Liver (tissue), 9 donors: Measurements from ENCODE around the gene BHMT2. TPM values are rescaled to one million over a fixed set of nuclear protein-coding genes. Genes with fewer than 3 reads are reported as not detected.
A peak's percentile ranks its signal among the peaks of the same experiment; 100 is the strongest.

Experiments used
- DNase-seq: peaks from one replicate; pipeline ENCODE4 v3.0.0-alpha.2; 2017; ENCODE audit warnings: low spot score
- H3K27ac ChIP-seq, 2 donors: one replicate each; pipeline ENCODE4 v1.7.0; 2013; ENCODE audit warnings: inconsistent platforms in 2 of 2, low read length in 2 of 2, control low read depth in 1 of 2, low read depth in 1 of 2, mild to moderate bottlenecking in 1 of 2
- H3K27me3 ChIP-seq, 4 donors: one replicate each; pipeline versions ENCODE4 v1.6.1 to v1.7.0; 2013; ENCODE audit warnings: low read length in 3 of 4, inconsistent platforms in 1 of 4, mild to moderate bottlenecking in 1 of 4, moderate library complexity in 1 of 4; ENCODE audit not compliant: control insufficient read depth in 4 of 4, insufficient read depth in 4 of 4
- H3K36me3 ChIP-seq, 4 donors: one replicate each; pipeline versions ENCODE4 v1.6.1 to v1.7.0; 2013; ENCODE audit warnings: low read length in 3 of 4, mild to moderate bottlenecking in 3 of 4, low read depth in 1 of 4, moderate library complexity in 1 of 4; ENCODE audit not compliant: control insufficient read depth in 4 of 4, insufficient read depth in 3 of 4
- H3K4me1 ChIP-seq, 4 donors: one replicate each; pipeline versions ENCODE4 v1.6.1 to v1.7.0; 2013; ENCODE audit warnings: low read length in 3 of 4, mild to moderate bottlenecking in 3 of 4, moderate library complexity in 1 of 4; ENCODE audit not compliant: control insufficient read depth in 4 of 4, insufficient read depth in 4 of 4
- H3K4me3 ChIP-seq, 3 donors: one replicate each; pipeline versions ENCODE4 v1.6.1 to v1.7.0; 2013; ENCODE audit warnings: low read length in 3 of 3, control low read depth in 1 of 3, low read depth in 1 of 3, mild to moderate bottlenecking in 1 of 3
- H3K9ac ChIP-seq, 2 donors: one replicate each; pipeline ENCODE4 v1.7.0; 2013; ENCODE audit warnings: low read length in 2 of 2, mild to moderate bottlenecking in 2 of 2, moderate library complexity in 2 of 2, control low read depth in 1 of 2, low read depth in 1 of 2
- H3K9me3 ChIP-seq, 4 donors: one replicate each; pipeline versions ENCODE4 v1.6.1 to v1.7.0; 2013; ENCODE audit warnings: low read length in 3 of 4; ENCODE audit not compliant: control insufficient read depth in 4 of 4
- EGR1 ChIP-seq, 2 donors: IDR thresholded peaks; 2 replicates each; pipeline ENCODE4 v1.6.1; 2016 to 2018; ENCODE audit warnings: antibody characterized with exemption in 2 of 2, low read depth in 2 of 2
- FOXA1 ChIP-seq: IDR thresholded peaks from 2 replicates; pipeline ENCODE4 v1.6.1; 2016; ENCODE audit warnings: antibody characterized with exemption
- FOXA2 ChIP-seq: IDR thresholded peaks from 2 replicates; pipeline ENCODE4 v1.6.1; 2016; ENCODE audit warnings: antibody characterized with exemption
- GABPA ChIP-seq, 2 donors: IDR thresholded peaks in 1 of 2; conservative IDR thresholded peaks in 1 of 2; 2 replicates each; pipeline ENCODE4 v1.6.1; 2016; ENCODE audit warnings: antibody characterized with exemption in 2 of 2, mild to moderate bottlenecking in 1 of 2, moderate library complexity in 1 of 2
- HNF4A ChIP-seq, 2 donors: conservative IDR thresholded peaks; 2 replicates each; pipeline ENCODE4 v1.6.1; 2016; ENCODE audit warnings: antibody characterized with exemption in 2 of 2, mild to moderate bottlenecking in 2 of 2
- HNF4G ChIP-seq: IDR thresholded peaks from 2 replicates; pipeline ENCODE4 v1.6.1; 2016; ENCODE audit warnings: antibody characterized with exemption
- JUND ChIP-seq, 2 donors: IDR thresholded peaks; 2 replicates each; pipeline ENCODE4 v1.6.1; 2016; ENCODE audit warnings: antibody characterized with exemption in 2 of 2
- NR2F2 ChIP-seq: IDR thresholded peaks from 2 replicates; pipeline ENCODE4 v1.6.1; 2016; ENCODE audit warnings: antibody characterized with exemption
- RAD21 ChIP-seq, 2 donors: IDR thresholded peaks; 2 replicates each; pipeline ENCODE4 v1.6.1; 2016; ENCODE audit warnings: antibody characterized with exemption in 2 of 2, mild to moderate bottlenecking in 2 of 2
- RXRA ChIP-seq, 2 donors: IDR thresholded peaks; 2 replicates each; pipeline ENCODE4 v1.6.1; 2017 to 2018; ENCODE audit warnings: antibody characterized with exemption in 2 of 2, mild to moderate bottlenecking in 1 of 2
- SP1 ChIP-seq: IDR thresholded peaks from 2 replicates; pipeline ENCODE4 v1.6.1; 2018; ENCODE audit warnings: antibody characterized with exemption, mild to moderate bottlenecking
- TAF1 ChIP-seq: conservative IDR thresholded peaks from 2 replicates; pipeline ENCODE4 v1.6.1; 2016; ENCODE audit warnings: antibody characterized with exemption, mild to moderate bottlenecking
- YY1 ChIP-seq: IDR thresholded peaks from 2 replicates; pipeline ENCODE4 v1.6.1; 2016; ENCODE audit warnings: antibody characterized with exemption, mild to moderate bottlenecking
- WGBS: extraction: QIAGEN DNeasy Blood & Tissue Kit; methylation state at CpG from one replicate; pipeline ENCODE4 v1.1.7; 2013; 5-methylcytosine and 5-hydroxymethylcytosine counted together
- polyA plus RNA-seq, 2 donors: library from polyadenylated mRNA; stranded (reverse) in 1 of 2; unstranded in 1 of 2; fragments of 200-250 nt in 1 of 2; fragments of >200 nt in 1 of 2; fragmentation: Nextera tagmentation in 1 of 2; extraction: Ambion mirVana in 1 of 2; gene quantifications; one replicate each; pipeline versions ENCODE4 v1.2.1 to v1.2.3, GENCODE V29; 2013 to 2015
- total RNA-seq, 2 donors: library from RNA; depleted of rRNA; stranded (reverse); fragments of >200 nt; gene quantifications; one replicate each; pipeline ENCODE4 v1.2.3, GENCODE V29; 2014
- TF ChIP-seq, protein P1 (sequence below): fragments of 150-350 bp; IDR thresholded peaks from 2 replicates; pipeline ENCODE4 v1.5.1; 2017; ENCODE audit warnings: improper control_type of control experiment, low read depth, low read length; ENCODE audit not compliant: missing input control
- TF ChIP-seq, protein P2 (sequence below): IDR thresholded peaks from 2 replicates; pipeline ENCODE4 v1.6.1; 2016; ENCODE audit warnings: antibody characterized with exemption
- TF ChIP-seq, protein P3 (sequence below): IDR thresholded peaks from 2 replicates; pipeline ENCODE4 v1.6.1; 2016; ENCODE audit warnings: antibody characterized with exemption
- TF ChIP-seq, protein P4 (sequence below): IDR thresholded peaks from 2 replicates; pipeline ENCODE4 v1.6.1; 2016; ENCODE audit warnings: antibody characterized with exemption, mild to moderate bottlenecking
- TF ChIP-seq, protein P5 (sequence below): IDR thresholded peaks from 2 replicates; pipeline ENCODE4 v1.6.1; 2016; ENCODE audit warnings: antibody characterized with exemption
- donor health status: healthy.
- donor health status: healthy.
- donor health status: healthy.
- donor health status: healthy.
- donor health status: healthy.

Gene BHMT2
- total and polyA plus RNA-seq, 4 donors = 62.3 to 374 (median 271) TPM

DNA sequence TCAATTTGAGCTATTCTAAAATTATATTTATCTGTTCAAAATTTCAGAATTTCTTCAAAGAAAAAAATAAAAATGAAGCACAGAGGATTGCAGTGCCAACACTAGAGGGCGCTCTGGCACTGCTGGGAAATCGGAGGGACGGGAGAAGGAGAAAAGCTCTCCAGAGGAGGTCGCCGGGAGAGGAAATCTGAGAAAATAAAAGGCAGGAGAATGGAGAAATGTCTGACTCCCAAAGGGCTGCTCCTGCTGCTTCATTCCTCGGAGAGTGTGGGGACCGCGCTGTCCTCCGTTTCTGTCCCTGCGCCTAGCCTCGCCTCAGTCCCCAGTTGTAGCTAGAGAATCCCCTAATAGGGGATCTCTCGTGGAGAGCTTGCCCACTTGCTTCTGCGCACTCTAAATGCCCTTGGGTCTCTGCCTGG, 44.5 kb upstream of the BHMT2 start:
- TF ChIP-seq RAD21 (IDR thresholded peaks at IDR 0.05) (peak; percentile 96 to 99), FOXA2 (no peak), EGR1 (IDR thresholded peaks at IDR 0.05; ENCODE audit: low read depth in 2 of 2) (no peak), HNF4A (conservative IDR thresholded peaks at IDR 0.05) (peak in 1 of 2 donors; percentile 9), YY1 (peak; percentile 41), TAF1 (no peak)
- TF ChIP-seq, protein P1, sequence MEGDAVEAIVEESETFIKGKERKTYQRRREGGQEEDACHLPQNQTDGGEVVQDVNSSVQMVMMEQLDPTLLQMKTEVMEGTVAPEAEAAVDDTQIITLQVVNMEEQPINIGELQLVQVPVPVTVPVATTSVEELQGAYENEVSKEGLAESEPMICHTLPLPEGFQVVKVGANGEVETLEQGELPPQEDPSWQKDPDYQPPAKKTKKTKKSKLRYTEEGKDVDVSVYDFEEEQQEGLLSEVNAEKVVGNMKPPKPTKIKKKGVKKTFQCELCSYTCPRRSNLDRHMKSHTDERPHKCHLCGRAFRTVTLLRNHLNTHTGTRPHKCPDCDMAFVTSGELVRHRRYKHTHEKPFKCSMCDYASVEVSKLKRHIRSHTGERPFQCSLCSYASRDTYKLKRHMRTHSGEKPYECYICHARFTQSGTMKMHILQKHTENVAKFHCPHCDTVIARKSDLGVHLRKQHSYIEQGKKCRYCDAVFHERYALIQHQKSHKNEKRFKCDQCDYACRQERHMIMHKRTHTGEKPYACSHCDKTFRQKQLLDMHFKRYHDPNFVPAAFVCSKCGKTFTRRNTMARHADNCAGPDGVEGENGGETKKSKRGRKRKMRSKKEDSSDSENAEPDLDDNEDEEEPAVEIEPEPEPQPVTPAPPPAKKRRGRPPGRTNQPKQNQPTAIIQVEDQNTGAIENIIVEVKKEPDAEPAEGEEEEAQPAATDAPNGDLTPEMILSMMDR = peak; percentile 97
- WGBS = 12% methylated on average over 13 of the region's 13 CpGs
- peak overlapping the region; percentile 65 to 78 for H3K27ac ChIP-seq
- peak; percentile 70 for DNase-seq
- H3K36me3 ChIP-seq = peaks cover 0 to 14% (median 5%) of the 10 kb centered on the region in 4 donors
- peaks cover 7 to 57% (median 40%) of the 10 kb centered on the region in 4 donors for H3K4me1 ChIP-seq
- no peaks in the 10 kb centered on the region for H3K27me3 ChIP-seq
- no peaks in the 10 kb centered on the region for H3K9me3 ChIP-seq
- H3K9ac ChIP-seq = peak overlapping the region; percentile 65 to 83
- H3K4me3 ChIP-seq = peak overlapping the region in 1 of 3 donors; percentile 30

DNA sequence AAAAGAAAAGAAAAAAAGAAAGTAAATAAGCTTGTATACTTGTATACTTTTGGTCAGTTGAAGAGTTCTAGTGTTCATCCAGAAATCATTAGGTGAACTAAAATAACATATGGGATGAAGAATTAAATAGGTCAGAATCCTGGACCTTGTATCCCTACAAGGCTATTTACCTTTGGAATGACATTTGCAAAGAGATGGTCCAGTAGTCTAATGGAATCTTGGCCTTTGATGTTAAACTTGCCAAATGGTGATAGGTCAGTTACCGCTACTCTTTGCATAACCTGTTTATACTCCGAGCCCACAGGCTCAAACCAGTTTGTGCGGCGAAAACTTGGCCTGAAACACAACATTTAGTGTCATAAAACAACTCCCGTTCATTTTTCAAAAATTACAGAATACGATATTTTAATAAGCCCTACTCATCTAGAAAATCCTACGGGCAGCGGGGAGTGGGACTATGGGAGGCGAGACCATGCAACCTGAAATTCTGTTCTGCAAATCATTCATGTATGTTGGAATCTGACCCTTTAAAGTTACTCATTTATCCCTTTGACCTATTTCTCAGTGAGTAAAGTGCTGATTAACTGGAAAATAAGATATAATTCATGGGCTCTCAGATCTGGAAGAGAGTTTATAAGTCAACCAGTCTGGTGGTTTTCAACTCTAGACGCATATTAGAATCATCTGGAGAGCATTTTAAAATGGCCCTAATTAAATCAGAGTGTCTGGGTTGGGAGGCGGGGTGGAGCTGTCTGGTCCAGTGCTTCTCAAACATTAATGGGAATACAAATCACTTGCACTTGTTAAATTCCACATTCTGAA, 38.7 kb upstream of the BHMT2 start:
- Histone ChIP-seq H3K9me3 (no peaks in the 10 kb centered on the region), H3K9ac (peak overlapping the region; percentile 36 to 80), H3K4me3 (peak overlapping the region in 1 of 3 donors; percentile 5), H3K4me1 (peaks cover 2 to 56% (median 28%) of the 10 kb centered on the region in 4 donors), H3K27ac (peak overlapping the region; percentile 88 to 93), H3K27me3 (no peaks in the 10 kb centered on the region), H3K36me3 (no peaks in the 10 kb centered on the region)
- 37% methylated on average over 11 of the region's 11 CpGs for WGBS
- DNase-seq = no peak
- TF ChIP-seq RXRA (IDR thresholded peaks at IDR 0.05) (peak; percentile 97 to 98), FOXA2 (peak; percentile 97), EGR1 (IDR thresholded peaks at IDR 0.05; ENCODE audit: low read depth in 2 of 2) (peak in 1 of 2 donors; percentile 66), NR2F2 (peak; percentile 87), FOXA1 (peak; percentile 97), TAF1 (peak; percentile 34), GABPA (IDR thresholded peaks at IDR 0.05 in 1 of 2, conservative IDR thresholded peaks at IDR 0.05 in 1 of 2) (no peak), YY1 (peak; percentile 68), HNF4A (conservative IDR thresholded peaks at IDR 0.05) (peak; percentile 95 to 98), JUND (IDR thresholded peaks at IDR 0.05) (peak; percentile 51 to 56), RAD21 (IDR thresholded peaks at IDR 0.05) (peak; percentile 11 to 27), HNF4G (peak; percentile 95), SP1 (peak; percentile 94)
- TF ChIP-seq, protein P2, sequence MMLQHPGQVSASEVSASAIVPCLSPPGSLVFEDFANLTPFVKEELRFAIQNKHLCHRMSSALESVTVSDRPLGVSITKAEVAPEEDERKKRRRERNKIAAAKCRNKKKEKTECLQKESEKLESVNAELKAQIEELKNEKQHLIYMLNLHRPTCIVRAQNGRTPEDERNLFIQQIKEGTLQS = peak; percentile 50
- TF ChIP-seq, protein P1 = no peak
- TF ChIP-seq, protein P3, sequence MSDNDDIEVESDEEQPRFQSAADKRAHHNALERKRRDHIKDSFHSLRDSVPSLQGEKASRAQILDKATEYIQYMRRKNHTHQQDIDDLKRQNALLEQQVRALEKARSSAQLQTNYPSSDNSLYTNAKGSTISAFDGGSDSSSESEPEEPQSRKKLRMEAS = no peak
- TF ChIP-seq, protein P4, sequence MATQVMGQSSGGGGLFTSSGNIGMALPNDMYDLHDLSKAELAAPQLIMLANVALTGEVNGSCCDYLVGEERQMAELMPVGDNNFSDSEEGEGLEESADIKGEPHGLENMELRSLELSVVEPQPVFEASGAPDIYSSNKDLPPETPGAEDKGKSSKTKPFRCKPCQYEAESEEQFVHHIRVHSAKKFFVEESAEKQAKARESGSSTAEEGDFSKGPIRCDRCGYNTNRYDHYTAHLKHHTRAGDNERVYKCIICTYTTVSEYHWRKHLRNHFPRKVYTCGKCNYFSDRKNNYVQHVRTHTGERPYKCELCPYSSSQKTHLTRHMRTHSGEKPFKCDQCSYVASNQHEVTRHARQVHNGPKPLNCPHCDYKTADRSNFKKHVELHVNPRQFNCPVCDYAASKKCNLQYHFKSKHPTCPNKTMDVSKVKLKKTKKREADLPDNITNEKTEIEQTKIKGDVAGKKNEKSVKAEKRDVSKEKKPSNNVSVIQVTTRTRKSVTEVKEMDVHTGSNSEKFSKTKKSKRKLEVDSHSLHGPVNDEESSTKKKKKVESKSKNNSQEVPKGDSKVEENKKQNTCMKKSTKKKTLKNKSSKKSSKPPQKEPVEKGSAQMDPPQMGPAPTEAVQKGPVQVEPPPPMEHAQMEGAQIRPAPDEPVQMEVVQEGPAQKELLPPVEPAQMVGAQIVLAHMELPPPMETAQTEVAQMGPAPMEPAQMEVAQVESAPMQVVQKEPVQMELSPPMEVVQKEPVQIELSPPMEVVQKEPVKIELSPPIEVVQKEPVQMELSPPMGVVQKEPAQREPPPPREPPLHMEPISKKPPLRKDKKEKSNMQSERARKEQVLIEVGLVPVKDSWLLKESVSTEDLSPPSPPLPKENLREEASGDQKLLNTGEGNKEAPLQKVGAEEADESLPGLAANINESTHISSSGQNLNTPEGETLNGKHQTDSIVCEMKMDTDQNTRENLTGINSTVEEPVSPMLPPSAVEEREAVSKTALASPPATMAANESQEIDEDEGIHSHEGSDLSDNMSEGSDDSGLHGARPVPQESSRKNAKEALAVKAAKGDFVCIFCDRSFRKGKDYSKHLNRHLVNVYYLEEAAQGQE = peak; percentile 13
- TF ChIP-seq, protein P5, sequence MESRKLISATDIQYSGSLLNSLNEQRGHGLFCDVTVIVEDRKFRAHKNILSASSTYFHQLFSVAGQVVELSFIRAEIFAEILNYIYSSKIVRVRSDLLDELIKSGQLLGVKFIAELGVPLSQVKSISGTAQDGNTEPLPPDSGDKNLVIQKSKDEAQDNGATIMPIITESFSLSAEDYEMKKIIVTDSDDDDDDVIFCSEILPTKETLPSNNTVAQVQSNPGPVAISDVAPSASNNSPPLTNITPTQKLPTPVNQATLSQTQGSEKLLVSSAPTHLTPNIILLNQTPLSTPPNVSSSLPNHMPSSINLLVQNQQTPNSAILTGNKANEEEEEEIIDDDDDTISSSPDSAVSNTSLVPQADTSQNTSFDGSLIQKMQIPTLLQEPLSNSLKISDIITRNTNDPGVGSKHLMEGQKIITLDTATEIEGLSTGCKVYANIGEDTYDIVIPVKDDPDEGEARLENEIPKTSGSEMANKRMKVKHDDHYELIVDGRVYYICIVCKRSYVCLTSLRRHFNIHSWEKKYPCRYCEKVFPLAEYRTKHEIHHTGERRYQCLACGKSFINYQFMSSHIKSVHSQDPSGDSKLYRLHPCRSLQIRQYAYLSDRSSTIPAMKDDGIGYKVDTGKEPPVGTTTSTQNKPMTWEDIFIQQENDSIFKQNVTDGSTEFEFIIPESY = peak; percentile 81
